ENCODE results near the gene FOXF2.

Gene FOXF2

DNA sequence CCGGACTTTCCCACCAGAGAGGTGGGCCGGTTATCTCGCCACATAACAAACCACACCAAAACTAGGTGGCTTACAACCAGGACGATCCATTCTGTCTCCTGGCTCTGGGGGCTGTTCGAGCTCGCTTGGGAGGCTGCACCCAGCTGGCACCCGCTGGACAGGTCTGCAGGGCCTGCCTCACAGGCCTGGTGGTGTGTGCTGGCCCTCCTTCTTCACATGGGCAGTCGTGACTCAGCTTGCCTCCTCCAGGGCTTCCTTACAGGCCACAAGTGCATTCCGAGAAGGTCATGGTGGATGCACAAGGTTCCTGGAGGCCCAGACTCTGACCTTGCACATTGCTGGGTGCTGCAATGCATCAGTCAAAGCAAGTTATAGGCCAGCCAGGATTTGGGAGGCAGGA, 34.2 kb downstream of the FOXF2 start:
- H3K9ac ChIP-seq (ENCODE audit: low read depth, low read length, poor library complexity, severe bottlenecking): no peak overlapping the region
- no peaks in the 10 kb centered on the region for H3K36me3 ChIP-seq (ENCODE audit: insufficient read depth, low read length)
- H3K9me2 ChIP-seq (replicated peaks; ENCODE audit: low read depth, low read length): no peaks in the 10 kb centered on the region
- no peaks in the 10 kb centered on the region; the same call in 1 of the 2 replicates for H3K9me3 ChIP-seq (ENCODE audit: insufficient read depth, low read depth, low read length)
- H3K4me1 ChIP-seq (ENCODE audit: insufficient read depth, low read length, poor library complexity, severe bottlenecking): no peaks in the 10 kb centered on the region
- no peaks in the 10 kb centered on the region for H4K20me1 ChIP-seq (ENCODE audit: insufficient read depth, low read length, poor library complexity, severe bottlenecking)
- H2AFZ ChIP-seq (ENCODE audit: low read length): no peak overlapping the region
- H3K79me2 ChIP-seq (ENCODE audit: insufficient read depth, low read length): no peaks in the 10 kb centered on the region
- H3K27me3 ChIP-seq (ENCODE audit: insufficient read depth, low read length, poor library complexity, severe bottlenecking): no peaks in the 10 kb centered on the region
- no peak for TF ChIP-seq CTCF (conservative IDR thresholded peaks at IDR 0.05; ENCODE audit: low read length)
- TF ChIP-seq EZH2phosphoT487 (IDR thresholded peaks at IDR 0.05; ENCODE audit: borderline replicate concordance): no peak
- no peak overlapping the region for H3K4me2 ChIP-seq (ENCODE audit: low read depth, low read length, poor library complexity, severe bottlenecking)
- no peak overlapping the region for H3K4me3 ChIP-seq (ENCODE audit: low read length, poor library complexity, severe bottlenecking)
- H3F3A ChIP-seq (ENCODE audit: low read depth): no peaks in the 10 kb centered on the region

DNA sequence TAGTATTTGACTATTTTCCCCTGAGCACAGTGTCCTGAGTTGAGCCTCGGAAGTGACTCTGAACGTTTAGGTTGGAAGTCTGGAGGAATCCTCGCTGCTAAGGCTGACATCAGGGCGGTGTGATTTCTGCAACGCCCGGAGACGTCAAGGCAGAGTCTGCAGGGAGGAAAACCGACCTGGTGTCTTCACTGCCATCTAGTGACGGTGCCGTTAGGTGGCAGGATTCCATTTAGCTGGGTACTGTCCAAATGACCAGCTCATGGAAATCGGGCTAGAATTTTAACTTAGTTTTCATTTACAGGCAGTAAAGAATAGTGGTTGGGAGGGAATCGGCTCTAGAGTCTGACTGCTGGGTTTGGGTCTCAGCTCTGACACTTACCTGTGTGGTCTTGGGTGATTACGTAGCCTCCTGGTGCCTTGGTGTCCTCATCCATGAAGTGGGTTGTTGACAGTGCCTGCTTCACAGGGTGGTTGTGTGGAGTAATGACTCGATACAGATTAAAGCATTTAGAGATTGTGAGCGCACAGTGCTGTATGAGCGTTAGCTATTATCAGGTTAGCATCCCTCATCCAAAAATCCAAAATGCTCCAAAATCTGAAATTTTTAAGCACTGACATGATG, 35.0 kb downstream of the FOXF2 start:
- H3F3A ChIP-seq (ENCODE audit: low read depth): no peaks in the 10 kb centered on the region
- H3K9me3 ChIP-seq (ENCODE audit: insufficient read depth, low read depth, low read length): no peaks in the 10 kb centered on the region; the same call in 1 of the 2 replicates
- H3K4me1 ChIP-seq (ENCODE audit: insufficient read depth, low read length, poor library complexity, severe bottlenecking): no peaks in the 10 kb centered on the region
- no peaks in the 10 kb centered on the region for H4K20me1 ChIP-seq (ENCODE audit: insufficient read depth, low read length, poor library complexity, severe bottlenecking)
- H3K4me3 ChIP-seq (ENCODE audit: low read length, poor library complexity, severe bottlenecking): no peak overlapping the region
- no peaks in the 10 kb centered on the region for H3K9me2 ChIP-seq (replicated peaks; ENCODE audit: low read depth, low read length)
- no peak overlapping the region for H3K4me2 ChIP-seq (ENCODE audit: low read depth, low read length, poor library complexity, severe bottlenecking)
- H3K9ac ChIP-seq (ENCODE audit: low read depth, low read length, poor library complexity, severe bottlenecking): no peak overlapping the region
- H3K36me3 ChIP-seq (ENCODE audit: insufficient read depth, low read length): no peaks in the 10 kb centered on the region
- peak overlapping the region; percentile 53; the same call in 1 of the 2 replicates for H2AFZ ChIP-seq (ENCODE audit: low read length)
- no peaks in the 10 kb centered on the region for H3K27me3 ChIP-seq (ENCODE audit: insufficient read depth, low read length, poor library complexity, severe bottlenecking)
- peak; percentile 81 for TF ChIP-seq CTCF (conservative IDR thresholded peaks at IDR 0.05; ENCODE audit: low read length)
- no peak for TF ChIP-seq EZH2phosphoT487 (IDR thresholded peaks at IDR 0.05; ENCODE audit: borderline replicate concordance)
- no peaks in the 10 kb centered on the region for H3K79me2 ChIP-seq (ENCODE audit: insufficient read depth, low read length)

DNA sequence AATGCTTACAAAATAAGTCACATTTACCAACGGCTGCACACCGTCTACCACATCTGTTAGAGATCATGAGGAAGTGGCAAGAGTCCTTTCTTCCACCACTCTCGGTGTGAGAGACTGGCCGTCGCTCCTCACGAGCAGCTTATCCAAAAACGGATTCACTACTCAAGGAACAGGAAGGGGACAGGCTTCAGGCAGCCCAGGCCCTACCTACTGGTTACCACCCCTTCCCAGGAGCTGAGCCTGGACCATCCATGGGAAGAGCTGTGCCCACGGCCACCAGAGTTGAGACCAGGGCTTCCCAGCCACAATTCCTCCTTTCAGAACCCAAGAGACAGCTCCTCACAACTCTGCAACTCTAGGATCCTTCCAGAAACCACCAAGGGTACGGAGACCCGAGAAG, 37.0 kb downstream of the FOXF2 start:
- Histone ChIP-seq H2AFZ (ENCODE audit: low read length) (no peak overlapping the region), H3F3A (ENCODE audit: low read depth) (no peaks in the 10 kb centered on the region), H4K20me1 (ENCODE audit: insufficient read depth, low read length, poor library complexity, severe bottlenecking) (no peaks in the 10 kb centered on the region), H3K4me3 (ENCODE audit: low read length, poor library complexity, severe bottlenecking) (no peak overlapping the region), H3K27me3 (ENCODE audit: insufficient read depth, low read length, poor library complexity, severe bottlenecking) (no peaks in the 10 kb centered on the region), H3K9ac (ENCODE audit: low read depth, low read length, poor library complexity, severe bottlenecking) (no peak overlapping the region), H3K4me2 (ENCODE audit: low read depth, low read length, poor library complexity, severe bottlenecking) (no peak overlapping the region), H3K79me2 (ENCODE audit: insufficient read depth, low read length) (no peaks in the 10 kb centered on the region), H3K36me3 (ENCODE audit: insufficient read depth, low read length) (no peaks in the 10 kb centered on the region), H3K9me3 (ENCODE audit: insufficient read depth, low read depth, low read length) (no peaks in the 10 kb centered on the region), H3K4me1 (ENCODE audit: insufficient read depth, low read length, poor library complexity, severe bottlenecking) (no peaks in the 10 kb centered on the region), H3K9me2 (replicated peaks; ENCODE audit: low read depth, low read length) (no peaks in the 10 kb centered on the region)
- TF ChIP-seq CTCF (conservative IDR thresholded peaks at IDR 0.05; ENCODE audit: low read length): no peak
- no peak for TF ChIP-seq EZH2phosphoT487 (IDR thresholded peaks at IDR 0.05; ENCODE audit: borderline replicate concordance)
